Stomach (tissue), 9 donors: ENCODE data around the gene BCAR3. TPM values are rescaled to one million over a fixed set of nuclear protein-coding genes. Genes with fewer than 3 reads are reported as not detected.

ENCODE experiments used
- DNase-seq, 2 donors: peaks; one replicate each; pipeline versions ENCODE4 v3.0.0 to v3.0.0-alpha.2; 2013 to 2019
- H3K27ac ChIP-seq, 5 donors: fragments of 200-600 bp in 4 of 5; sonication (generic) in 4 of 5; one replicate each; pipeline ENCODE4 v1.5.1; 2013 to 2019; ENCODE audit warnings: mild to moderate bottlenecking in 1 of 5, moderate library complexity in 1 of 5
- H3K27me3 ChIP-seq, 3 donors: fragments of 200-600 bp; sonication (generic); one replicate each; pipeline ENCODE4 v1.5.1; 2017 to 2019; ENCODE audit warnings: mixed run types in 1 of 3
- H3K36me3 ChIP-seq, 4 donors: fragments of 200-600 bp; sonication (generic); 1 replicate in 3 of 4; 2 replicates in 1 of 4; pipeline ENCODE4 v1.5.1; 2016 to 2019
- H3K4me1 ChIP-seq, 4 donors: fragments of 200-600 bp; sonication (generic); one replicate each; pipeline ENCODE4 v1.5.1; 2016 to 2019
- H3K4me3 ChIP-seq, 4 donors: fragments of 200-600 bp; sonication (generic) in 3 of 4; one replicate each; pipeline ENCODE4 v1.5.1; 2016 to 2019; ENCODE audit warnings: mild to moderate bottlenecking in 1 of 4
- H3K9me3 ChIP-seq, 4 donors: fragments of 200-600 bp; sonication (generic); one replicate each; pipeline ENCODE4 v1.5.1; 2016 to 2019
- EP300 ChIP-seq: sonication (generic); formaldehyde crosslinking; IDR thresholded peaks from one replicate; pipeline ENCODE4 v1.6.1; 2017; ENCODE audit warnings: antibody characterized with exemption
- POLR2A ChIP-seq, 4 donors: fragments of 450-650 bp; IDR thresholded peaks; one replicate each; pipeline ENCODE4 v1.6.1; 2016; ENCODE audit warnings: antibody characterized with exemption in 4 of 4, control low read depth in 2 of 4, mild to moderate bottlenecking in 1 of 4, moderate library complexity in 1 of 4
- POLR2AphosphoS5 ChIP-seq, 3 donors: sonication (generic); formaldehyde crosslinking; IDR thresholded peaks; one replicate each; pipeline ENCODE4 v1.6.1; 2016; ENCODE audit warnings: antibody characterized with exemption in 3 of 3
- WGBS, 5 donors: extraction: QIAGEN DNeasy Blood & Tissue Kit in 3 of 5; methylation state at CpG; one replicate each; pipeline versions ENCODE4 v1.1.5 to v1.1.7; 2013 to 2018; 5-methylcytosine and 5-hydroxymethylcytosine counted together
- intact Hi-C: fragments of 100-400 bp; cut with DNase I; formaldehyde crosslinking; loops from one replicate; pipeline ENCODE4 v1.15.1; 2023; ENCODE audit warnings: low total_unique reads
- polyA plus RNA-seq, 3 donors: library from polyadenylated mRNA; stranded (reverse); fragments of 200-250 nt; gene quantifications; one replicate each; pipeline ENCODE4 v1.2.3, GENCODE V29; 2013
- total RNA-seq, 5 donors: library from RNA; depleted of rRNA; stranded (reverse); fragments of >200 nt; gene quantifications; one replicate each; pipeline versions ENCODE4 v1.1.0 to v1.2.3, GENCODE V29; 2014 to 2016
- TF ChIP-seq, protein P1 (sequence below), 7 experiments: fragments of 450-650 bp in 4 of 7; fragments of 200-600 bp in 3 of 7; sonication (generic) in 3 of 7; IDR thresholded peaks; one replicate each; pipeline ENCODE4 v1.5.1; 2016 to 2019; ENCODE audit warnings: antibody characterized with exemption in 7 of 7, control low read depth in 2 of 7, mild to moderate bottlenecking in 1 of 7
- donor health status: healthy with polysubstance abuse.
- donor health status: Bipolar disorder and iron deficiency.
- donor health status: healthy.

The BCAR3 gene
- total and polyA plus RNA-seq, 8 donors, result 5.6 to 28.0 (median 19.3) TPM

DNA sequence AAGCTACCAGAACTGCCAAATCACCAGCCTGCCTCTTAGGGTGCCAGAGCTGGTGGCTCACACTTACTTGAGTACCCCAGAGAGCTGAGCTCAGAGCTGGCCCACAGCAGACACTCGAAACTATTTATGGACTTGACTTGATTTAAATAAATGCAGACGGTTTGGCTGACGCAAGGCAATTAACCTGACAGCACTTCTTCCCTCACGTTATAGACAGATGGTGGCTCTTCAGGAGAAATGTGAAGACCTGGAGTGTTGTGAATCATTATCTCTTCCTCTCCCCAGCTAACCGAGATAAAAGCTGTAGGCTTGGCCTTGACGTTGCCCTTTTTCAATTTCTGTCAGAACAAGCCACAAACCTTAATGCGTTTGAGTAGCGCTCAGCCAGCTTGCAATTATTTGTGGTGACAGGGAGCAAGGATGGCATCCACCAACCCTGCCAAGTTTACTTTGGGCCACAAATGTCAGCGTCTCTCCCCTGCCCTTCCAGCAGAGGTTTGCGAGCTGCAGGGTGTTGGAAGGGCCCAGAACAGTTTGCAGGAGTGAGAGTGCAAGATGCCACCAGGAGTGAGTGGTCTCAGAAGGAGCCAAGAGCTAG, 34.0 kb upstream of the BCAR3 start:
- intact Hi-C loops, result no loop called here
- peaks cover 0 to 4% (median 0%) of the 10 kb centered on the region in 4 donors for H3K9me3 ChIP-seq
- DNase-seq, result no peak
- no peak overlapping the region for H3K4me3 ChIP-seq
- H3K27ac ChIP-seq, result peak overlapping the region in 1 of 5 donors; percentile 61
- no peaks in the 10 kb centered on the region for H3K36me3 ChIP-seq
- TF ChIP-seq, protein P1, sequence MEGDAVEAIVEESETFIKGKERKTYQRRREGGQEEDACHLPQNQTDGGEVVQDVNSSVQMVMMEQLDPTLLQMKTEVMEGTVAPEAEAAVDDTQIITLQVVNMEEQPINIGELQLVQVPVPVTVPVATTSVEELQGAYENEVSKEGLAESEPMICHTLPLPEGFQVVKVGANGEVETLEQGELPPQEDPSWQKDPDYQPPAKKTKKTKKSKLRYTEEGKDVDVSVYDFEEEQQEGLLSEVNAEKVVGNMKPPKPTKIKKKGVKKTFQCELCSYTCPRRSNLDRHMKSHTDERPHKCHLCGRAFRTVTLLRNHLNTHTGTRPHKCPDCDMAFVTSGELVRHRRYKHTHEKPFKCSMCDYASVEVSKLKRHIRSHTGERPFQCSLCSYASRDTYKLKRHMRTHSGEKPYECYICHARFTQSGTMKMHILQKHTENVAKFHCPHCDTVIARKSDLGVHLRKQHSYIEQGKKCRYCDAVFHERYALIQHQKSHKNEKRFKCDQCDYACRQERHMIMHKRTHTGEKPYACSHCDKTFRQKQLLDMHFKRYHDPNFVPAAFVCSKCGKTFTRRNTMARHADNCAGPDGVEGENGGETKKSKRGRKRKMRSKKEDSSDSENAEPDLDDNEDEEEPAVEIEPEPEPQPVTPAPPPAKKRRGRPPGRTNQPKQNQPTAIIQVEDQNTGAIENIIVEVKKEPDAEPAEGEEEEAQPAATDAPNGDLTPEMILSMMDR (IDR thresholded peaks at IDR 0.05), result no peak
- TF ChIP-seq POLR2AphosphoS5 (IDR thresholded peaks at IDR 0.05) (no peak), POLR2A (IDR thresholded peaks at IDR 0.05) (no peak), EP300 (no peak)
- H3K27me3 ChIP-seq, result no peaks in the 10 kb centered on the region
- 51 to 57% (median 56%) methylated on average over 10 of the region's 10 CpGs for WGBS, 5 donors
- peaks cover 0 to 15% (median 6%) of the 10 kb centered on the region in 4 donors for H3K4me1 ChIP-seq

DNA sequence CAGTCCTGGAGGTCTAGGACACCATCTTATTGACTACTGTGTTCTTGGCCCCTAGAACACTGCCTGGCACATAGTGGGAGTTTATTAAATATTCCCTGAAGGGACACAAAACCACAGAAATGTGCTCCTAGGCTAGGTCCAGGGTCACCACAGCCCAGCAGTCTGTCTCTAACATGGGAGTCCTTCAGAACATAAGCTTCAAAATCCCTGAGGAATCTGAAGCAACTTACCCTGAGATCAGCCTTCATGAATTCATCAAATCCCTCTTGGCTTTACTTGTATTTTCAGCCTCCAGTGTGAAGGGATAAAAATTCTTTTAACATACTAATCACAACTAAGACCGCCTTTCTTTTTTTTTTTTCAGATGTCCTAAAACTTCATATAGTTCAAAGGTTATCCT, 32.7 kb upstream of the BCAR3 start:
- Histone ChIP-seq H3K9me3 (peaks cover 0 to 4% (median 0%) of the 10 kb centered on the region in 4 donors), H3K4me3 (no peak overlapping the region), H3K27me3 (no peaks in the 10 kb centered on the region), H3K27ac (no peak overlapping the region), H3K4me1 (peaks cover 0 to 28% (median 12%) of the 10 kb centered on the region in 4 donors), H3K36me3 (no peaks in the 10 kb centered on the region)
- TF ChIP-seq, protein P1 (IDR thresholded peaks at IDR 0.05), result no peak
- TF ChIP-seq POLR2AphosphoS5 (IDR thresholded peaks at IDR 0.05), result no peak
- no peak for TF ChIP-seq POLR2A (IDR thresholded peaks at IDR 0.05)
- no peak for TF ChIP-seq EP300
- intact Hi-C loops, result no loop called here
- DNase-seq, result no peak
- WGBS, 5 donors, result 79 to 95% (median 94%) methylated on average over 1 of the region's 1 CpG

DNA sequence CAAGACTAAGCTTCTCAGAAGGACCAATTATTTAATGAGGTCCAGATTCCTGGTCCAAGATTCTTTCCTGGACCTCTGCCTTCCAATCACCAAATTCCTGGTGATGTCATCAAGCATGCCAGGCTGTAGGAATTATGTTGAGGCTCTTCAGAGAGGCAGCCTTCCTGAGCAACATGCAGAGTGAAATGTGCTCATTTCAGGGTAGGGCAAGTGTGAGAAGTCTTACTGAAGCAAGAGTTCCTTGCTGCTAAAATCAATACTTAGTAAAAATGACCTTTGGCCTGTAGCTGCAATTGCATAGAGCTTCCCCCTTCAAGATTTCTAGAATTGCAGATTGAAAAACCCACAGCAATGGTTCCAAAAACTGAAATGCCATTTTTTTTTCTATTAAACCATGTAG, 31.7 kb upstream of the BCAR3 start:
- no peak for DNase-seq

DNA sequence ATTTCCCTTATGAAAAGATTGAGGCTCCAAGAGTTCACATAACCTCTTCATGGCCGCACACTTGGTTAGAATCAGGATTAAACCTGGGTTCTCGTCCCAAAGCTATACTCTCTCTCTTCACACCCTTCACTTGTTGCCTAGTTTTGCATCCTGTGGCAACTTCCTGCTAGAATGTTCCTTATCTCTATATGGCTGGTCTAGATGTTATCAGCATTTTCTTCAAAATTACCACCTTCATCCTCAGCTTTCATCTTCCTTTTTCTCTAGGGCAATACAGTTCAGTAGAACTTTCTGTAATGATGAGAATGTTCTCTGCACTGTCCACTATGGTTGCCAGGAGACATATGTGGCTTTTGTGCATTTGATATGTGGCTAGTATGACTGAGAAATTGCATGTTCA, 31.1 kb upstream of the BCAR3 start:
- no peak for DNase-seq
- Histone ChIP-seq H3K9me3 (peaks cover 0 to 4% (median 0%) of the 10 kb centered on the region in 4 donors), H3K27me3 (no peaks in the 10 kb centered on the region), H3K27ac (no peak overlapping the region), H3K4me3 (no peak overlapping the region), H3K4me1 (peaks cover 9 to 44% (median 26%) of the 10 kb centered on the region in 4 donors), H3K36me3 (no peaks in the 10 kb centered on the region)
- TF ChIP-seq POLR2A (IDR thresholded peaks at IDR 0.05) (no peak), POLR2AphosphoS5 (IDR thresholded peaks at IDR 0.05) (no peak), EP300 (no peak)
- TF ChIP-seq, protein P1 (IDR thresholded peaks at IDR 0.05), result no peak
- intact Hi-C loops, result no loop called here
- WGBS, 5 donors, result 87 to 92% (median 89%) methylated on average over 2 of the region's 2 CpGs

More for the DNA sequence above, 31.7 kb upstream of the BCAR3 start:
- intact Hi-C loops, result no loop called here
- no peak for TF ChIP-seq POLR2A (IDR thresholded peaks at IDR 0.05)
- TF ChIP-seq POLR2AphosphoS5 (IDR thresholded peaks at IDR 0.05), result no peak
- no peak for TF ChIP-seq EP300
- TF ChIP-seq, protein P1 (IDR thresholded peaks at IDR 0.05), result no peak
- peaks cover 9 to 38% (median 22%) of the 10 kb centered on the region in 4 donors for H3K4me1 ChIP-seq
- no peaks in the 10 kb centered on the region for H3K36me3 ChIP-seq
- H3K9me3 ChIP-seq, result peaks cover 0 to 4% (median 0%) of the 10 kb centered on the region in 4 donors
- no peak overlapping the region for H3K4me3 ChIP-seq
- no peaks in the 10 kb centered on the region for H3K27me3 ChIP-seq
- no peak overlapping the region for H3K27ac ChIP-seq
